NCI-H1105 (cell line): ENCODE measurements around the gene CCDC60.

Experiments used
- DNase-seq: peaks from one replicate; lab custom pipeline; 2025; lab: John Stamatoyannopoulos, UW

CCDC60 gene, protein sequence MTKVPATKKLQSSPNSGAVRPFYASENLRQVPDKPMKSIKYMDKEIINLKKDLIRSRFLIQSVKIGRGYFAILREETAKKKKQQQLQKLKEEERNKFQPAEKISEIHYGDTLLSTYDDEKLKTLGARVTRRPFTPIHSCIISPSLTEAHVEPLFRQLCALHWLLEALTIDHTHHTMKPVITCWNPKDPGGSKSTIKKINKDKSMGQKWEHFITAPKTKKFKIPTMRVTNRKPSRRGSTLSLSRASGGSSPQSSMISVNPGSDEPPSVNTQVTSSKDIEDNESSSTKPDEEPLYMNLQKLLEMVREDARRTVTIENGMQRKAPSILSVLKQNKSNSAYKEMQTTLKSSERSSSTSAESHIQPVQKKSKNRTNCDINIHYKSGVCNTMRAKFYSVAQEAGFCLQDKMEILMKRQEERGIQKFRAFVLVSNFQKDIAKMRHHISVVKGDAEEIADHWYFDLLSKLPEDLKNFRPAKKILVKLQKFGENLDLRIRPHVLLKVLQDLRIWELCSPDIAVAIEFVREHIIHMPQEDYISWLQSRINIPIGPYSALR

DNA sequence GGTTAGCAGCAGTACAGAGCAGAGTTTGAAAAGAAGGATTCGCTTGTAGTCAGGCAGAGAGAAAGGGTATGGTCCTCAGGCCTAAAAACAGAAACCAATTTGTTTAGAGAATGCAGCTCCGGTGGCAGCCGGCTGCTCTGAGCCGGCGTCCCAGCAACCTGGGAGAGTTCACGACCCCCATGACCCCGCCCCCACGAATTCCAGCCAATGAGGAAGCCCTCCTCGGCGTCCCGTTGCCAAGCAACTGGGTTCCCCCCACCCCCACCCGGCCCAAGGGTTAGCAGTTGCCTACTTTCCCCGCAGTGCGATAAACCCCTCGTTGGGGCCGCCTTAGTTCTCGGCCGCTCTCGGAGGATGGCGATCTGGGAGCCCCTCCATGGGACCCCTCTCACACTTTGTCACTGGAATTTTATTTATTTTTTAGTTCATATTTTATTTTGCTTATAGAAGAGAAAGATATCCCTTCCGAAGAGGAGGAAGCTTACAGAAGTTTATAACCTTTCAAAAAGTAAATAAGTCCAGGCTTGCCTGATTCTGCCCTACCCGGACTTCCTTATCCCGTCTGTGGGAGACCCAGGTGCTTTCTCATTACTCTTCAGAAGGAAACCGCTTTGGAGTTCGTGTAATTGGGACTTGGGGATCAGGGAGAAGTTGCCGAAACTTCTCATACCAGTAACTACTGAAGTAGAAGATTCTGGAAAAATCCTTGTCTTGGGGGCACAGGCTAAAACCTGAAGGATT is at the start of gene CCDC60:
Gene CCDC60, plus strand, starts transcription at position 300 of the 741 bp plus-strand sequence. CDS start 448 bp downstream, outside the sequence.
- DNase-seq, result no peak

DNA sequence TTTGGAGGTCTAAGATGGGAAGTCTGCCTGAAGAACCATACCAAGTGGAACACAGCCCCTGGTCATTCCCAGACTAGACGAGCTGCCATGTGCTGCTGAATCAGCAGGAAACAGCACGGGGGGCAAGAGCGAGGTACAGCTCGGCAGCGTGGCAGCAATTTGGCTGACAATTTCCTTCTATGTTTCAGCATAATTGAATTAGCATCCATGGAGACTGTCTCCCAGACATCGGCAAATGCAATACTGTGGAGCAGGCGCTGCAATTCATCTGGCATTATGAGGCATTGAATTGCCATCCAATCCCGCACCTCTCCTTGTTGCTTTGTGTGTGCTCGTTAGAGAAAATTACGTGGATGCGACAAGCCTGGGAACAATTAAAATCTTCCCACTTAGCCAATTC is 46.0 kb upstream of the CCDC60 start:
- DNase-seq, result peak; percentile 45

DNA sequence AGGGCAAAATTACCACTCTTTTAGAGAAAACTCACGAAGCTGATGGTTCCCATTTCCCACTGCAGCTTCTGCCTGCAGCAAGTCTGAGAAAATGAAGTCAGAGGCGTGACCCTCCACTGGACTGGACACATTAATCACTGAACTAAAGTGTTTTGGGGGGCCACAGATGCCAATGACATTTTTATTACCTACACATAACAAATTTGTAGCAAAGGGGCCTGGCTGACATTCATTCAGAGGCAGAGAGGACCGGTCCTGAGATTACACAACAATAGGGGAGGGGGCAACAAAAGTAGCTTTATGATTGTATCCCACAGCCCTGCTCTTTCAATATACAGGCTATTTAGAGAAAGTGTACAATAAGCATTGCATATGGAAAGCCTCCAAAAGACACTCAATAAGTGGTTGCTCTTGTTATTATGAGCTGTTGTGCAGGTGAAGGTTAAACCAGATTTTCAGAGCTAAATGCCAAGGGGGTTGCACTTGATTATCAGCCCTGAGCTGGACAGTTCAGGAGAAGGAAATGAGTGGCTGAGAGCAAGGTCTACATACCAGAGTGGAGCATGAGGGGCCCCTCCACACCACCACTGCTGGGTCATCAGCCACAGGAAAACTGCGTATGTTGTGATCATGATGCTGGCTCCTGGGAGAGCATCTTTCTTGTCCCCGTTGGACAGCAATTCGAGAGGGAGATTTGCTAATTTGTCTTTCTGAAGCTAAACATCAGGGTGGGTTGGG is 41.5 kb upstream of the CCDC60 start:
- DNase-seq, result no peak

DNA sequence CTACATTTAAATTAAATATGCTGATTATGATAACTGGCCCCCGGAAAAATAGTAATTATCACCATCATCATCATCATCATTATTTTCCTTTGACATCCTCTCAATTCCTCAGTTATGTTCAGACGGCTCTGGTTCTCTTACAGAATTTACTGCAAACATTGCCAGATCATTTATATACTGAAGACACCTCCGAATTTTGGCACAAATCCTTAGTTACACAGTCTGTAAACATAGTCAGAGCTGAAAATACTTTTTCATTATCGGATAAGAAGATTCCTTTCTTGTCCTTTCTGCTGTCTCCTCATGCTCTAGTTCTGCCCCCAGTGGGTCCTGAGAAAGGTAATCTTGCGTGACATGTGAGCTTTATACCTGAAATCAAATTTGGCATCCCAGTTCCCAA is 40.3 kb upstream of the CCDC60 start:
- no peak for DNase-seq

DNA sequence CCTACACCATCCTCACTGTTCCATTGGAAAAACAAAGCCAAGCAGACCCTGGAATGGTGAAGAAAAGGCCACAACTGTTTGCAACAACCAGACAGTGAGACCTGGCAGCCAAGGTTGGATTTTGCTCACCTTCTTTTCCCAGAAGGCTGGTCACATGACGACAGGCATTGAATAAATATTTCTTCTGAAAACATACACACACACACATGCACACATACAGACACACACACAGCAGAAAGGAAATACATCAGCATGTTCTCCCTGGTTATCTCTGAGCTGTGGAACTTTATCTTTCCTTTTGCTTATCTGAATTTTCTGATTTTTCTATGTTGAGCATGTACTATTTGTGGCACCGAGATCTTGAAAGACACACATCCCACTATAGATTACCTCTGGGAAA is 38.0 kb upstream of the CCDC60 start:
- no peak for DNase-seq

DNA sequence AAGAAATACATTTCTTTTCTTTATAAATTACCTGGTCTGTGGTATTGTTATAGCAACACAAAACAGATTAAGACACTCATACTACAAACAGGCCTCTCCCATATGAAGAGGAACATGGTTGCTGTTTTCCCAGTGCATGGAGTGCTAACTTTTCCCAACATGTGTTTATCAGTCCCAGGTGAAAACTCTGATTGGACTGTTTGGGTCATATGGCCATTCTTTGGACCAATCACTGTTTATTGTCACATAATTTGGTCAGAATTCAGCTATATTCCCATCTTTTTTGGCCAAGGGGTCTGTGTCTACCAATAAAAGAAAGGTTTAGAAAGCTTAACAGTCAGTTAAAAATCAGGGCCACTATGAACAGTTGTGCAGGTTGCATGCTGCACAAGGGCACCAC is 35.4 kb upstream of the CCDC60 start:
- no peak for DNase-seq

DNA sequence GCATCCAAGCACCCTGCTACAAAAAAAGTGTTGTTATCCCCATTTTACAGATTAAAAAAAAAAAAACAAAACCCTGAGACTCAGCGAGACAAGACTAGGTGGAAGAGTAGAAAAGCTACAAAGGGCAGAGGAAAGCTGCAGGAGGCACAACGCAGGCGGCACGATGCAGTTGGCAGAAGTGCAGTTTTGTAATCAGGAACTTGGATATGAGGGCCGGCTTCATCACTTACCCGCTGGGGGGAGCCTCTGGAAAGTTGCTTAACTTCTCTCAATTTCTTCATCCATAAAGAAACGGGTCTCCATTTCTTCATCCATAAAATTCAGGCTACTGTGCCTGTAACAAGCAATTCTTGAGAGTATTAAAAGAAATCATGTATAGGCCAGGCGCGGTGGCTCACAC is 33.1 kb upstream of the CCDC60 start:
- DNase-seq, result no peak

DNA sequence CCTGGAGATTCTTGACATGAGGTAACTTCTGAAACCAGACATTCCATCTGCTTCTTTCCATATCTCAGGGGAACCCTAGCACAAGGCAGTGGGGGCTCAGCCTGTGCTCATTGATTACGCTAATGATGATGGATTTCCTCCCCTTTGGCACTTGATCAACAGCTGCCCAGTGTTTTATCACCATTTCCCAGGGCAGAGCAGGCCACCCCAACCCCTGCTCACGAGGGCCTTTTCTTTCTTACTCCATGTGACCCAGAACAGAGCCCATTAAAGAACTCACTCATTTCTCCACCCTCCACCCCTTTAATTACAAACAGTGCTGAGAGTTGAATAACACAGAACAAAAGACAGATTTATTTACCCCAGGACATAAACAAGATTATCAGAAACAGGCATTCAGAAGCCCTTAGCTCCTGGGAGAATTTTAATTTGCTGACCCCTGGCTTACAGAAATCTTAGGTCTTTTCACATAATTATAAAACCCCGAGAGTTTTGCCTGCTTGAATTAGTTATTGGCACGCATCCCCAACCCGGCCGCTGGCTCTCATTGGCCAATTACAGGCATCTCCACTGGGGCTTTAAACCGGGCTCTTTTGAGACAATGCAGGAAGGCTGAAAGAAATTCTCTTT is 32.0 kb upstream of the CCDC60 start:
- DNase-seq, result no peak

DNA sequence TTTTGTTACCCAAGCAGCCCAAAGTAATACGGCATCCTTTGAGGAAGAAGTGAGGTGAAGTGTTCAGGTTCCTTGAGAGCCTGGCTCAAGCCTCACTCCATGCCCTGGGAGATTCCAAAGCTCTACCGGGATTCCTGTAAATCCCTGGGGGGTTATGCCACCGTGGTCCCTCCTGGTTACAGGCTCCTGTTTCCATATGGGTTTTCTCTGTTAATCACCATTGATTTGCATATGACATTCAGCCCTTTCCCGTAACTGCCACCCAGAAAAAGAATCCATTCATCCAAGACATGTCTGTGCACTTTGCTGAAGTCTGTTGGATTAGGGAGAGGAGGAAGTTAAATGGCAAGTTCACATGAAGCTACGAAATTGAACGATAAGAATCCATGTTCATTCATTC is 27.9 kb upstream of the CCDC60 start:
- DNase-seq, result no peak

DNA sequence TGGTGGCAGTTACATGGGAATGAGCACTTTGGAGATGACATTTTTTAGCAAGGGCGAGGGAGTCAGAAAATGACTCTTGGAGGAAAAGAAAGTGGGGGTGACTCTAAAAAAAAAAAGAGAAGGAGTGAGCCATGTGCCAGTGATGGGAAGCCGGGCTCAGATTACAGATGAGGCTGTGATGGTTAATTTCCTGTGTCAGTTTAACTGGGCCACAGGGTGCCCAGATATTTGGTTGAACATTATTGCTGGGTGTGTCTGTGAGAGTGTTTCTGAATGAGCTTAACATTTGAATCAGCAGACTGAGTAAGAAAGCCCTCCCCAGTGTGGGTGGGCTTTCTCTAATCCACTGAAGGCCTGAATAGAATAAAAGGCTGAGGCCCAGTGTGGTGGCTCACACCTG is 26.8 kb upstream of the CCDC60 start:
- DNase-seq, result no peak

DNA sequence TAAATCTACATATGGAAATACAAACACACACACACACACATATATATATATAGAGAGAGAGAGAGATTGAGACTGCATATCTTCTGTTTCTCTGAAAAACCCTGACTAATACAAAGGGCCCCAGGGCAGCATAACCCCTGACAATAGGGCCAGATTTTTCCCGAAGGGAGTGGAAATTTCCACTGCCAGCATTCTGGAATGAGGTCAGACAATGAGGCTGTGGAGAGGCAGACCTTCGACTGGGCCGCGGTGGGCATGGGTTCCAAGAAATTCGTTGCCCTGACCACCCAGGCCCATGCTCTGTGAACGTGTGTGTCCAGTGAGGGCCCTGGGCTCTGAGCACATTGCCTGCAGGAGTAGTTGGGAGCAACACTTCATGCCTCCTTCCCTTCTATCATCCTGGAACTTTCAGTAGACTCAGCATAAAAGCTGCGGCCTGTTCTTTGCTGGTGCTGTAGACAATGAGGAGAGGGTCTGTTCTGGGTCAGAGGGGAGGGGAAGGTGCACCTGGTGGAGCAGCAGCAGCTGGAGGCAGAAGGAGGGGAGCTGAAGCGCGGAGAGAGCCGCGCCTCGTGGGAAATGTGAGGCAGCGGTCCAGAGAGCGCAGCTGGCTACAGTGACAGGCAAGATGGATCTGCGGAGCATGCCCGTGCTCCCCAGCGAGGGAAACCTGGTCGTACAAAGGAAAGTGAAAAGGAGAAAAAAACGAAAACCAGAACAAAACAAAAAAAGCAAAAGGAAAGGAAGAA is 25.6 kb upstream of the CCDC60 start:
- peak; percentile 14 for DNase-seq

DNA sequence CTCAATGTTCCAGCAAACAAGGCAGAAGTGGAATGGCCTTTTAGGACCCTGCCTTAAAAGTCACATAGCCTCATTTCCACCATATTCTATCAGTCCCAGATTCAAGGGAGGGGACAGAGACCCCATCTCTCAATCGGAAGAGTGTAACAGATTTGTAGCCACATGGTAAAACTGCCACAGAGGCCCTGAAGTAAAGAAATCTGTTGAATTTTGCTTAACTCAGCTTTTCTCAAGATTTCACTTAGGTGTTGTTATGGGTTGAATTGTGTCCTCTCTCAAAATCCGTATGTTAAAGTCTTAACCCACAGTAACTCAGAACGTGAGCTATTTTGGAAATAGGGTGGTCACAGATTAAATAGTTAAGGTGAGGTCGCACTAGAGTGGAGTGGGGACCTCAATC is 22.7 kb upstream of the CCDC60 start:
- no peak for DNase-seq

DNA sequence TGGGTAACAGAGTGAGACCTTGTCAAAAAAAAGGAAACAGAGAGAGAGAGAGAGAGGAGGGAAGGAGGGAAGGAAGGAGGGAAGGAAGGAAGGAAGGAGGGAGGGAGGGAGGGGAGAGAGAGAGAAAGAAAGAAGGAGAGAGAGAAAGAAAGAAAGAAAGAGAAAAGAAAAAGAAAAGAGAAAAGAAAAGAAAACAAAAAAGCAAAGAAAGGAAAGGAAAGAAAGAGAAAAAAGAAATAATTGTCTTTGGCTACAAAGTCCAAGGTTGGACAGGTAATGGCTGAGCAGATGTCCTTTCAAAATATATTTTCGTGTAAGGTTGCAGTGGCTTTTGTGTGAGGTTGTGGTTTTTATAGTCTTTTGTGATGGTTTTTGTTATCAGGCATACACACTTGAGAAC is 21.6 kb upstream of the CCDC60 start:
- DNase-seq, result no peak

DNA sequence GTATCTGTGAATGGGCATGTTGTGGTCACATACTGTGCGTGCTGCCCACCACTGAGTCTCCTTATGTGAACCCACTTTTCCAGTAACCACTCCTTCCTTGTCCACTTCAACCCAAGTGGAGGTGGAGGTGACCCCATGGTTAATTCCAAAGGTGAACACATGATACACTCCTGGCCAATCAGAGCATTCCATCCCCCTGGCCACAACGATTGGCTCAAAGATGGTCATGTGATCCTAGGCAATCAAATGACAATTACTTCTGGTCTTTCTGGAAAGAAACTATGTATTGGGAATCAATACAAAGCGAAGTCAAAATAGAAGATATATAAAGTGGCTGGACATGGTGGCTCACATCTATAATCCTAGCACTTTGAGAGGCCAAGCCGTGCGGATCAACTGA is 20.2 kb upstream of the CCDC60 start:
- DNase-seq, result no peak

DNA sequence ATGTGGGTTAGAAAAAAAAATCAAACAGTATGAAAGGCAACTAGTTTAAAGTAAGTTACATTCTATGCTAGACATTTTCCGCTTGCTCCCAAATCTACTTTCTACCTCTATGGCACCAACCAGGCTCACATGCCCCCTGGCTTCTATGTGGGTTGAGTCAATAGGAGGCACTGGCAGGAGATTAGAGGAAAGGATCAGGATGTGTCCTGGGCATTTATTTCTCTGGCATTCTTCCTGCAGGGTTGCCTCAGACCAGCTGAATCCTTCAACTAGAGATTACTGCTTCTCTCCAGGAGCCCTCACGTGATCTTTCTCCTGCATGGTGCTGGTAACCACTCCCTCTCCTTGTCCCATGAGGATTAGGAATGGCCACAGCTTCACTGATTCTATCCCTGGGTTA is 14.9 kb upstream of the CCDC60 start:
- no peak for DNase-seq

DNA sequence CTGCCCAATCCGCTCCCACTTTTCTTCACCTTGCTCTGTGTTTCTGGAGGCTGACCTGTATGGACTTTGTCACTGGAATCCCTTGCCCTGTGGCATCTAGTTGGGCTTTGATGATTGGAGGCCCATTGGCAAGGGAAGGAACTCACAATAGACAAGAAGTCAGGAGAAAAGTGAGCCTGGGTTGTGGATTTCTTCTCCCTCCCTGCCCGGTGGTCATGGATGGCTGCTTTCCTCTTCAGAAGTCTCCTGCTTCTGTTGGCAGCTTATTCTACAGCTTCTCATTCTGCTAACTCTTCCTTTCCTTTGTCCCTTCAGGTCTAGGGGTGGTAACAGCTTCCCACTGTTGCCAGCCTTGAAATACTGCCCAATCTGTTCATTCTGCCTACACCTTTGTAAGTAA is 13.9 kb upstream of the CCDC60 start:
- no peak for DNase-seq

DNA sequence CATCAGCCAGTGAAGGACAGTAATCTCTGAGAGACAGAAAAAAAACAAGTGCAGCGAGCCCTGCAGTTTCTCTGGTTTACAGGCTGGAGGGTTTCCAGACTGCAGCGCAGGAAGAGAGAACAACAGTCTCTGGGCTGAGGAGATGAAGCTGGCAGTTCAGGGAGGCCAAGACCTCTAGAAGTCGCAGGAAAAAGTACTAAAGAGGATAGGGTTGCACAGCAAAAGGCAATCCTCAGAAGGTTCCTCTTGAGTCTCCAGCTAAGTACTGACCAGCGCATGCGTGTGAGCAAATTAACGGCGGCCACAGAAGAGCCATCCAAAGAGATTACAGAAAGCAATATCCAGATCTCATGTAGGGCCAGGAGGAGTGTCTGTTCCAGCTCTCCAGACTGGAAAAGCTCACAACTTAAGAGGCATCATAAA is 12.2 kb upstream of the CCDC60 start:
- DNase-seq, result no peak

DNA sequence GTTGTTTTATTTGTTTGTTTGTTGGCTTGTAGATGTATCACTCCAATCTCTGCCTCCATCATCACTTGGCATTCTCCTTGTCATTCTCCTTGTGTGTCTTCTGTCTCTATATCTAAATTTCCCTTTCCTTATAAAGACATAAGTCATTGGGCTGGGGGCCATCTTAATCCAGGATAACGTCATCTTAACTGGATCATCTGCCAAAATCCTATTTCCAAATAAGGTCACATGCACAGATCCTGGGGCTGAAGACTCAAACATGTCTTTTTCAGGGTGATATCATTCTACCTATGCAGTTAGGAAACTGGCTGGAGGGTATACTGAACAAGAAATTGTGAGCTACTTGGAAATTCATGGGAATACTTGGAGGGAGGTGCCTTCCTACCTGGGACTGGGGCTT is 8.7 kb upstream of the CCDC60 start:
- no peak for DNase-seq

DNA sequence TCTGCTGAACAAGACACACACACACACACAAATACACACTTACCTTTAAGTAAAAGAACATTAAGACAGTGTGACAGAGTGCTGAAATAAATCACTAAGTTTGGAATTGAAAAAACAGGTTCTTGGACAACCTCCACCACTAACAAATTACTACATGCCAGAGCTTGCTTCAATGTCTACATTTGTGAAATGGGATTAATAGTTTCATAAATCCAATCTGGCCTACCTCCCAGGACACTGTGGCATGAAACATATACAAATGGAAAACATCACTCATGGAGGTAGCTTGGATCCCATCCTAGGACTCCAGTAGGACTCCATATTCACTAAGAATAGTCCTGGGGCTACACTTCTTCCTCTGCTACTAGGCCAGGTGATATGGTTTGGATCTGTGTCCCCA is 8.2 kb upstream of the CCDC60 start:
- DNase-seq, result no peak

DNA sequence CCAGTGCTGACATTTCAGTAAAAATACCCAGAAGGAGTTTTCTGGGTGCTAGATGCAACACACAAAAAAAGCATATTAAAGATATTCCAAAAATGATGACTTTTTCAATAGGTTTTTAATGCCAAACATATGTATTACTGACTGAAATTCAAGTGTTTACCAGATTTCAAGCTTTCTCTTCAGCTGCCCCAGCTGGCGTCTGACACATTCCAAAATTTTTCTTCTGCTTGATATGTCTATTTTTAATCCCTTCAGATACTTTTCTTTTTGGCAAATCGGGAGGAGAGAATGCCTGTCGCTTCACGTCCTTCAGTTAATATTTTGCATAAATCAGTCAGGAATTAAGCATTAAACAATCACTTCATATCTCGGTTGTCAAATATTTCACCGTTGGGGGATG is 7.1 kb upstream of the CCDC60 start:
- no peak for DNase-seq

DNA sequence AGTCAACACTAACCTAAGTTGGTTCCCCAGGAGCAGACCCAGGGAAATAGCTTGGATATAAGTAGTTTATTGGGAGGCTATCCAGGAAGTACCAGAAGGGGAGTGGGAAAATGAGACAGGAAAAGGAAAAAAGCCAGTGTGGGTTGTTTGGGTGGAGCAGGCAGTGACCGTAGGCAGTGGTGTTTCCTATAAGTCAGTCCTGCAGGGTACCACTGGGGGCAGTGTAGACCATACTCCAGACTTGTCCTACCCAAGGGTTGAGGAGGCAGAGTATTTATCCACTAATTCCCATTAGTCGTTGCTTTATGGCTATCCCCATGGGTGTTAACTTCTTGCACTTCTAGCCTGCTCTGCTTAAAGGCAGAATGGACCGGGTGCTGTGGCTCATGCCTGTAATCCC is 6.4 kb upstream of the CCDC60 start:
- no peak for DNase-seq
